K562 (cell line): Measurements from ENCODE around the gene DNAJB14. TPM values are rescaled to one million over a fixed set of nuclear protein-coding genes. Genes with fewer than 3 reads are reported as not detected.

Experiments
- ATAC-seq: fragments of 200-7000 bp; cut with Tn5 transposase; 3 replicates; pipeline ENCODE4 v1.9.1; 2020; ENCODE audit warnings: moderate library complexity
- BruUV-seq: library from RNA; stranded (reverse); fragments of 400-500 nt; replicated peaks from 2 replicates; lab custom pipeline; 2021; lab: Mats Ljungman, UMichigan
- CTCF ChIA-PET: fragments of 300-600 bp; formaldehyde crosslinking; extraction: SDS; loops from one replicate; lab custom pipeline; 2021; ENCODE audit warnings: low intra/inter-chr PET ratio; lab: Yijun Ruan, JAX
- POLR2A ChIA-PET: fragments of 300-600, 350-650 bp; sonication (Branson Sonifier 250); formaldehyde crosslinking; extraction: SDS; loops from one replicate; lab custom pipeline; 2021; ENCODE audit warnings: antibody characterized with exemption, inconsistent platforms; lab: Yijun Ruan, JAX
- DNase-seq, 4 experiments: peaks; one replicate each; pipeline versions ENCODE4 v3.0.0 to v3.0.0-alpha.2; 2011 to 2018; ENCODE audit warnings: low spot score in 3 of 4, mixed read lengths in 3 of 4; ENCODE audit errors: extremely low read depth in 1 of 4
- FAIRE-seq: peaks from 2 replicates; lab custom pipeline; 2011; peaks lifted over from hg19 to GRCh38; lab: Jason Lieb, UNC
- H2AFZ ChIP-seq: 2 replicates; pipeline ENCODE4 v1.6.0; 2011; ENCODE audit warnings: low read depth, low read length, control low read depth, inconsistent platforms
- H3K27ac ChIP-seq: fragments of 200-600 bp; 3 replicates; pipeline ENCODE4 v1.8.0; 2011; ENCODE audit warnings: low read depth, mild to moderate bottlenecking, control low read depth, inconsistent platforms, low read length, moderate library complexity, mixed read lengths; ENCODE audit errors: extremely low read depth
- H3K27me3 ChIP-seq, 2 experiments: fragments of 300-600 bp in 1 of 2; 2 replicates in 1 of 2; 3 replicates in 1 of 2; pipeline versions ENCODE4 v1.6.0 to v1.8.0; 2011; ENCODE audit warnings: inconsistent platforms in 2 of 2, low read length in 2 of 2, mild to moderate bottlenecking in 1 of 2, mixed read lengths in 1 of 2, moderate library complexity in 1 of 2; ENCODE audit not compliant: control insufficient read depth in 2 of 2, insufficient read depth in 2 of 2
- H3K36me3 ChIP-seq: fragments of 300-600 bp; 3 replicates; pipeline ENCODE4 v1.8.0; 2011; ENCODE audit warnings: mild to moderate bottlenecking, low read length, inconsistent platforms; ENCODE audit not compliant: control insufficient read depth, insufficient read depth
- H3K4me1 ChIP-seq, 2 experiments: fragments of 200-600 bp in 1 of 2; replicated peaks in 1 of 2; 2 replicates in 1 of 2; 3 replicates in 1 of 2; pipeline versions ENCODE4 v1.5.1 to v1.8.0; 2011; ENCODE audit warnings: inconsistent platforms in 2 of 2, low read length in 2 of 2, mild to moderate bottlenecking in 1 of 2, mixed read lengths in 1 of 2, moderate library complexity in 1 of 2; ENCODE audit not compliant: control insufficient read depth in 2 of 2, insufficient read depth in 2 of 2
- H3K4me2 ChIP-seq: 2 replicates; pipeline ENCODE4 v1.6.1; 2011; ENCODE audit warnings: low read length, control low read depth, inconsistent platforms, mixed read lengths; ENCODE audit not compliant: insufficient read depth
- H3K4me3 ChIP-seq: fragments of 200-600 bp; sonication (generic), shearing (Covaris generic); 2 replicates; pipeline ENCODE4 v1.5.1; 2016; ENCODE audit warnings: control low read depth, inconsistent platforms
- H3K79me2 ChIP-seq: fragments of 200-600 bp; 3 replicates; pipeline ENCODE4 v1.8.0; 2011; ENCODE audit warnings: low read length, inconsistent platforms; ENCODE audit not compliant: control insufficient read depth, insufficient read depth
- H3K9ac ChIP-seq, 2 experiments: 2 replicates each; pipeline versions ENCODE4 v1.6.0 to v1.6.1; 2011; ENCODE audit warnings: low read depth in 2 of 2, low read length in 2 of 2, control low read depth in 1 of 2, inconsistent platforms in 1 of 2, mild to moderate bottlenecking in 1 of 2, mixed read lengths in 1 of 2; ENCODE audit not compliant: insufficient read depth in 1 of 2
- H3K9me1 ChIP-seq: one replicate; pipeline ENCODE4 v1.6.0; 2011; ENCODE audit warnings: inconsistent platforms, mild to moderate bottlenecking, low read length, moderate library complexity; ENCODE audit not compliant: control insufficient read depth, insufficient read depth
- H3K9me3 ChIP-seq: replicated peaks from 2 replicates; pipeline ENCODE4 v1.5.1; 2011; ENCODE audit warnings: low read depth, low read length, inconsistent platforms; ENCODE audit not compliant: control insufficient read depth, insufficient read depth
- H4K20me1 ChIP-seq: replicated peaks from 2 replicates; pipeline ENCODE4 v1.6.1; 2011; ENCODE audit warnings: low read length, inconsistent platforms, mixed read lengths; ENCODE audit not compliant: control insufficient read depth, insufficient read depth
- MECOM ChIP-seq: fragments of 250-450 bp; sonication (Bioruptor Pico); IDR thresholded peaks from 2 replicates; pipeline ENCODE4 v1.8.0; 2022; ENCODE audit warnings: inconsistent platforms
- NFIX ChIP-seq: fragments of 250-450 bp; sonication (Bioruptor Pico); IDR thresholded peaks from 2 replicates; pipeline ENCODE4 v1.4.0; 2020; ENCODE audit warnings: low read depth, mild to moderate bottlenecking, moderate library complexity
- PCBP2 ChIP-seq: fragments of 200-400 bp; formaldehyde crosslinking; IDR thresholded peaks from 2 replicates; pipeline ENCODE4 v1.6.1; 2018; ENCODE audit warnings: low read length, low read depth, mild to moderate bottlenecking, moderate library complexity; ENCODE audit not compliant: poor library complexity, severe bottlenecking
- SNAPC5 ChIP-seq: fragments of 250-450 bp; sonication (Bioruptor Pico); IDR thresholded peaks from 2 replicates; pipeline ENCODE4 v1.8.0; 2021; ENCODE audit warnings: moderate library complexity, mild to moderate bottlenecking, inconsistent platforms
- TCF7 ChIP-seq: sonication (generic); IDR thresholded peaks from 2 replicates; pipeline ENCODE4 v1.6.1; 2016; ENCODE audit warnings: antibody characterized with exemption, borderline replicate concordance
- TRIM24 ChIP-seq, 2 experiments: fragments of 450-650 bp; IDR thresholded peaks; 2 replicates each; pipeline ENCODE4 v1.6.1; 2016
- WHSC1 ChIP-seq: IDR thresholded peaks from one replicate; pipeline ENCODE4 v1.6.1; 2012; ENCODE audit warnings: low read length, control low read depth, inconsistent platforms
- ZBTB26 ChIP-seq: fragments of 450-650 bp; formaldehyde crosslinking; IDR thresholded peaks from 2 replicates; pipeline ENCODE4 v1.4.0; 2022; ENCODE audit warnings: missing genetic modification characterization
- ZNF551 ChIP-seq: fragments of 250-450 bp; sonication (Bioruptor Pico); IDR thresholded peaks from 2 replicates; pipeline ENCODE4 v1.5.0; 2021; ENCODE audit warnings: mild to moderate bottlenecking, moderate library complexity
- WGBS: fragments of 100-300 bp; shearing (Covaris generic); methylation state at CpG from one replicate; pipeline ENCODE4 v1.1.6; 2016; ENCODE audit warnings: low coverage, mixed read lengths; ENCODE audit not compliant: insufficient coverage; ENCODE audit errors: missing lambda C conversion rate; 5-methylcytosine and 5-hydroxymethylcytosine counted together
- in situ Hi-C: fragments of 300-500 bp; cut with MboI; formaldehyde crosslinking; loops from 4 replicates; pipeline ENCODE4 v1.15.0; 2018; ENCODE audit warnings: inconsistent platforms, mixed read lengths
- intact Hi-C: fragments of 100-400 bp; cut with micrococcal nuclease; formaldehyde crosslinking; loops from 2 replicates; pipeline ENCODE4 v1.14.2; 2022
- polyA plus RNA-seq, 8 experiments: library from polyadenylated mRNA; depleted of rRNA in 4 of 8; stranded (reverse) in 5 of 8; unstranded in 3 of 8; fragments of >200 nt; fragmentation: Nextera tagmentation in 2 of 8; fragmentation: Illumina TruSeq in 1 of 8; extraction: Ambion mirVana in 2 of 8; extraction: Trizol in 1 of 8; gene quantifications; 2 replicates each; pipeline versions ENCODE4 v1.2.1 to v1.2.3, GENCODE V29; 2011 to 2014; ENCODE audit warnings: inconsistent platforms in 1 of 8, missing spikeins in 1 of 8
- total RNA-seq, 7 experiments: library from RNA; depleted of rRNA in 6 of 7; stranded (reverse); fragments of >200 nt in 6 of 7; fragmentation: Illumina TruSeq in 2 of 7; extraction: Trizol in 2 of 7; gene quantifications; 2 replicates each; pipeline versions ENCODE4 v1.2.1 to v1.2.3, GENCODE V29; 2011 to 2021; ENCODE audit warnings: low replicate concordance in 1 of 7

The DNAJB14 gene
- total and polyA plus RNA-seq, 9 of the 15 experiments (the other 6 are each of a cell fraction or from before 2014, with no cell fraction given), result 5.5 to 28.0 (median 12.7) TPM

- no peak for DNase-seq
- H3K4me1 ChIP-seq, result peaks cover 0 to 12% of the 10 kb centered on the region in 2 experiments; a peak in 2 of 5 replicates
- no peak for FAIRE-seq
- ChIA-PET POLR2A (interaction anchor here (0.6 to 1.8 kb wide), 4 partner anchors 8 to 16 kb away, joined by 3 to 4 read pairs (median 3); no protein-coding TSS in a partner anchor), CTCF (interaction anchor here (0.9 kb wide), 1 partner anchor 9 kb away, joined by 3 read pairs; no protein-coding TSS in a partner anchor)
- no peaks in the 10 kb centered on the region for H3K9me1 ChIP-seq
- no peaks in the 10 kb centered on the region for H3K27me3 ChIP-seq
- WGBS, result 33% methylated on average over 3 of the region's 3 CpGs
- no peak overlapping the region for H2AFZ ChIP-seq
- H3K27ac ChIP-seq, result no peak overlapping the region
- intact Hi-C loops, result no loop called here
- H3K9me3 ChIP-seq, result no peaks in the 10 kb centered on the region
- no peak for ATAC-seq
- H3K4me2 ChIP-seq, result no peak overlapping the region
- H4K20me1 ChIP-seq, result no peaks in the 10 kb centered on the region
- no peaks in the 10 kb centered on the region for H3K79me2 ChIP-seq
- no peaks in the 10 kb centered on the region; the same call in 2 of the 3 replicates for H3K36me3 ChIP-seq
- no TSS peak for BruUV-seq
- H3K4me3 ChIP-seq, result no peak overlapping the region
- in situ Hi-C loops, result no loop called here
- TF ChIP-seq ZNF551 (CRISPR knock-in tag) (no peak), WHSC1 (no peak), PCBP2 (no peak), TCF7 (no peak), TRIM24 (IDR thresholded peaks at IDR 0.05) (no peak), ZBTB26 (CRISPR knock-in tag) (no peak), MECOM (CRISPR knock-in tag) (no peak), NFIX (CRISPR knock-in tag) (no peak), SNAPC5 (no peak)
- no peak overlapping the region for H3K9ac ChIP-seq
Measured at GRCh38 chr4:99853190-99853589, 93.2 kb downstream of the DNAJB14 start.
